ENCODE results near the gene FES. TPM values are rescaled to one million over a fixed set of nuclear protein-coding genes. Genes with fewer than 3 reads are reported as not detected.

Gene FES
- total RNA-seq, 1 experiment from 2014 or later, result 6.7 TPM

- H3K79me2 ChIP-seq (ENCODE audit: insufficient read depth, low read length), result no peaks in the 10 kb centered on the region
- H2BK120ac ChIP-seq (ENCODE audit: low read depth, low read length, poor library complexity, severe bottlenecking), result no peak overlapping the region
- no peaks in the 10 kb centered on the region for H3K27me3 Mint-ChIP-seq (ENCODE audit: low read depth)
- no peak overlapping the region for H4K8ac ChIP-seq (replicated peaks; ENCODE audit: insufficient read length, low read depth, low read length)
- peaks cover 8% of the 10 kb centered on the region for H3K23me2 ChIP-seq (ENCODE audit: insufficient read length, low read depth, low read length, poor library complexity, severe bottlenecking)
- no peaks in the 10 kb centered on the region for H4K20me1 ChIP-seq (ENCODE audit: control insufficient read depth, insufficient read depth, insufficient read length)
- no peak overlapping the region for H3K56ac ChIP-seq (ENCODE audit: insufficient read length, low read depth, low read length)
- H2AK5ac ChIP-seq (ENCODE audit: insufficient read length, low read length), result no peak overlapping the region
- no peak overlapping the region for H2BK15ac ChIP-seq (ENCODE audit: low read depth, low read length)
- no peak overlapping the region for H3K4ac ChIP-seq (ENCODE audit: low read depth, low read length)
- peaks cover 6% of the 10 kb centered on the region; the same call in 1 of the 2 replicates for H3K4me1 ChIP-seq (ENCODE audit: insufficient read depth, low read length)
- peaks cover 2% of the 10 kb centered on the region for H3K79me1 ChIP-seq (ENCODE audit: insufficient read depth, low read depth, low read length, poor library complexity, severe bottlenecking)
- H3K9me3 Mint-ChIP-seq, result peaks cover 0 to 2% of the 10 kb centered on the region in 2 experiments; a peak in 2 of 5 replicates
- DNase-seq, result no peak
- H3K23ac ChIP-seq (ENCODE audit: insufficient read length, low read depth, low read length), result no peak overlapping the region
- no peak overlapping the region for H2BK20ac ChIP-seq (ENCODE audit: low read depth, low read length, poor library complexity, severe bottlenecking)
- H3K9ac ChIP-seq (ENCODE audit: extremely low read depth, insufficient read length, low read length), result no peak overlapping the region
- no peaks in the 10 kb centered on the region for H3K9me3 ChIP-seq (ENCODE audit: control insufficient read depth, low read depth, low read length)
- no peak overlapping the region for H4K91ac ChIP-seq (ENCODE audit: insufficient read length, low read depth, low read length)
- H3K18ac ChIP-seq (ENCODE audit: insufficient read length, low read depth, low read length), result no peak overlapping the region
- H2AFZ ChIP-seq (ENCODE audit: low read length), result no peak overlapping the region
- H3K27ac ChIP-seq (ENCODE audit: insufficient read length, low read depth, low read length), result no peak overlapping the region
- no peak overlapping the region for H4K5ac ChIP-seq (ENCODE audit: insufficient read length, low read depth, low read length)
- peak overlapping the region in 1 of 3 experiments; percentile 87; a peak in 2 of 7 replicates for H3K27ac Mint-ChIP-seq
- no peak overlapping the region for H3T11ph ChIP-seq (ENCODE audit: low read length)
- TF ChIP-seq CTCF (conservative IDR thresholded peaks at IDR 0.05), result no peak
- no peak overlapping the region for H2BK12ac ChIP-seq (ENCODE audit: insufficient read length, low read depth, low read length)
- H3K4me3 Mint-ChIP-seq, result peak overlapping the region in 1 of 2 experiments; percentile 55; a peak in 1 of 5 replicates
- H3K14ac ChIP-seq (ENCODE audit: insufficient read depth, low read length), result no peak overlapping the region
- peaks cover 53 to 56% of the 10 kb centered on the region in 2 experiments for H3K4me1 Mint-ChIP-seq
- H2BK5ac ChIP-seq (ENCODE audit: insufficient read length, low read length), result no peak overlapping the region
- no peaks in the 10 kb centered on the region; a peak in 1 of 7 replicates for H3K36me3 Mint-ChIP-seq (ENCODE audit: insufficient read depth in 1 of 3, low read depth in 3 of 3)
- no peak overlapping the region for H3K4me2 ChIP-seq (ENCODE audit: insufficient read depth, insufficient read length, low read length)
- H3K27me3 ChIP-seq (ENCODE audit: insufficient read depth, low read length), result no peaks in the 10 kb centered on the region
Observed at GRCh38 chr15:90869140-90869541, 15.2 kb upstream of the FES start.

Data from H9 (cell line).